A673 (cell line): ENCODE results near the gene KCNH8. TPM values are rescaled to one million over a fixed set of nuclear protein-coding genes. Genes with fewer than 3 reads are reported as not detected.

Experiments used
- BruUV-seq: library from RNA; stranded (reverse); fragments of 400-500 nt; replicated peaks from 2 replicates; lab custom pipeline; 2021; lab: Mats Ljungman, UMichigan
- CTCF ChIA-PET: fragments of 300-600 bp; sonication (Branson Sonifier 250); formaldehyde crosslinking; loops from one replicate; lab custom pipeline; 2022; ENCODE audit warnings: antibody characterized with exemption; lab: Charles Lee
- POLR2A ChIA-PET: fragments of 300-600 bp; sonication (Branson Sonifier 250); formaldehyde crosslinking; loops from one replicate; lab custom pipeline; 2022; ENCODE audit warnings: antibody characterized with exemption; ENCODE audit not compliant: low non-redundant PET; lab: Charles Lee
- DNase-seq: peaks from one replicate; pipeline ENCODE4 v3.0.0-alpha.2; 2015; ENCODE audit warnings: low spot score
- H3K27ac ChIP-seq: fragments of 200-600 bp; sonication (generic); 2 replicates; pipeline ENCODE4 v1.5.1; 2016; ENCODE audit warnings: mixed run types, low read depth, mild to moderate bottlenecking, mixed read lengths, antibody characterized with exemption, low read length; ENCODE audit not compliant: poor library complexity, severe bottlenecking
- H3K27me3 ChIP-seq: fragments of 200-600 bp; sonication (generic); replicated peaks from 2 replicates; pipeline ENCODE4 v1.6.1; 2017; ENCODE audit warnings: mixed run types, low read depth, mild to moderate bottlenecking, mixed read lengths, antibody characterized with exemption, low read length; ENCODE audit not compliant: insufficient read depth, poor library complexity
- H3K36me3 ChIP-seq: fragments of 200-600 bp; sonication (generic); 2 replicates; pipeline ENCODE4 v1.6.1; 2016; ENCODE audit warnings: mixed run types, mild to moderate bottlenecking, mixed read lengths, antibody characterized with exemption, low read length; ENCODE audit not compliant: insufficient read depth, poor library complexity, severe bottlenecking
- H3K4me1 ChIP-seq: fragments of 200-600 bp; sonication (generic); 2 replicates; pipeline ENCODE4 v1.6.1; 2017; ENCODE audit warnings: mixed run types, mild to moderate bottlenecking, mixed read lengths, antibody characterized with exemption, low read length; ENCODE audit not compliant: insufficient read depth, poor library complexity, severe bottlenecking
- H3K4me3 ChIP-seq: fragments of 200-600 bp; sonication (generic); 2 replicates; pipeline ENCODE4 v1.5.1; 2016; ENCODE audit warnings: low read depth, mixed run types, mild to moderate bottlenecking, mixed read lengths, low read length; ENCODE audit not compliant: poor library complexity, severe bottlenecking
- H3K9me3 ChIP-seq: fragments of 200-600 bp; sonication (generic); 2 replicates; pipeline ENCODE4 v1.6.1; 2016; ENCODE audit warnings: mixed run types, low read depth, mild to moderate bottlenecking, mixed read lengths, antibody characterized with exemption, low read length; ENCODE audit not compliant: poor library complexity, severe bottlenecking
- CTCF ChIP-seq: fragments of 300-800, 200-600 bp; sonication (generic); conservative IDR thresholded peaks from 2 replicates; pipeline ENCODE4 v1.5.1; 2017; ENCODE audit warnings: low read depth, mild to moderate bottlenecking, antibody characterized with exemption, low read length, moderate library complexity, mixed read lengths
- EZH2 ChIP-seq: fragments of 200-600 bp; sonication (generic); IDR thresholded peaks from 2 replicates; pipeline ENCODE4 v1.6.1; 2017; ENCODE audit warnings: borderline replicate concordance, low read depth, mild to moderate bottlenecking, mixed read lengths, antibody characterized with exemption, low read length; ENCODE audit not compliant: poor library complexity, severe bottlenecking
- intact Hi-C: fragments of 100-400 bp; cut with micrococcal nuclease; formaldehyde crosslinking; loops from one replicate; pipeline ENCODE4 v1.10.0; 2022; ENCODE audit not compliant: unreplicated experiment
- total RNA-seq: library from RNA; stranded (reverse); gene quantifications from 2 replicates; pipeline ENCODE4 v1.2.3, GENCODE V29; 2021

Gene KCNH8
- total RNA-seq, 1 experiment from 2014 or later, result not detected

- H3K27ac ChIP-seq, result no peak overlapping the region
- no peaks in the 10 kb centered on the region for H3K4me1 ChIP-seq
- no peaks in the 10 kb centered on the region for H3K36me3 ChIP-seq
- no peak overlapping the region for H3K4me3 ChIP-seq
- TF ChIP-seq CTCF (no peak), EZH2 (no peak)
- POLR2A ChIA-PET, result no interaction called here
- intact Hi-C loops, result no loop called here
- H3K9me3 ChIP-seq, result no peaks in the 10 kb centered on the region
- no TSS peak for BruUV-seq
- CTCF ChIA-PET, result no interaction called here
- DNase-seq, result no peak
- no peaks in the 10 kb centered on the region for H3K27me3 ChIP-seq
Measured at GRCh38 chr3:19190602-19191001, 42.3 kb downstream of the KCNH8 start.

GRCh38 chr3:19199131-19199530 lies 50.8 kb downstream of the KCNH8 start:
- Histone ChIP-seq H3K9me3 (no peaks in the 10 kb centered on the region), H3K27ac (no peak overlapping the region), H3K27me3 (peaks cover 3% of the 10 kb centered on the region), H3K36me3 (no peaks in the 10 kb centered on the region), H3K4me3 (no peak overlapping the region), H3K4me1 (no peaks in the 10 kb centered on the region)
- no peak for DNase-seq
- ChIA-PET POLR2A (no interaction called here), CTCF (no interaction called here)
- TF ChIP-seq CTCF, result no peak
- TF ChIP-seq EZH2, result no peak
- intact Hi-C loops, result no loop called here
- BruUV-seq, result no TSS peak

- POLR2A ChIA-PET, result no interaction called here
Measured at GRCh38 chr3:19202303-19202702, 54.0 kb downstream of the KCNH8 start.

More at GRCh38 chr3:19202303-19202702, 54.0 kb downstream of the KCNH8 start:
- Histone ChIP-seq H3K9me3 (no peaks in the 10 kb centered on the region), H3K4me3 (no peak overlapping the region), H3K4me1 (no peaks in the 10 kb centered on the region), H3K27me3 (peaks cover 3% of the 10 kb centered on the region), H3K27ac (no peak overlapping the region), H3K36me3 (no peaks in the 10 kb centered on the region)
- DNase-seq, result no peak
- no peak for TF ChIP-seq CTCF
- no peak for TF ChIP-seq EZH2
- intact Hi-C loops, result no loop called here
- no TSS peak for BruUV-seq
- CTCF ChIA-PET, result no interaction called here
